Inferior parietal cortex (tissue), 1 donor: ENCODE results near the gene NTM.
"Not testable (repeated sequence)": the region's sequence is repeated elsewhere in the genome, so short reads cannot be mapped to it uniquely, and the experiment has no call there.

Experiments
- DNase-seq: peaks from one replicate; pipeline ENCODE4 v3.0.0-alpha.2; 2016; ENCODE audit errors: extremely low spot score

Gene NTM

GRCh38 chr11:132307309-132308020 is 937.0 kb downstream of the NTM start:
- DNase-seq = no peak

DNA sequence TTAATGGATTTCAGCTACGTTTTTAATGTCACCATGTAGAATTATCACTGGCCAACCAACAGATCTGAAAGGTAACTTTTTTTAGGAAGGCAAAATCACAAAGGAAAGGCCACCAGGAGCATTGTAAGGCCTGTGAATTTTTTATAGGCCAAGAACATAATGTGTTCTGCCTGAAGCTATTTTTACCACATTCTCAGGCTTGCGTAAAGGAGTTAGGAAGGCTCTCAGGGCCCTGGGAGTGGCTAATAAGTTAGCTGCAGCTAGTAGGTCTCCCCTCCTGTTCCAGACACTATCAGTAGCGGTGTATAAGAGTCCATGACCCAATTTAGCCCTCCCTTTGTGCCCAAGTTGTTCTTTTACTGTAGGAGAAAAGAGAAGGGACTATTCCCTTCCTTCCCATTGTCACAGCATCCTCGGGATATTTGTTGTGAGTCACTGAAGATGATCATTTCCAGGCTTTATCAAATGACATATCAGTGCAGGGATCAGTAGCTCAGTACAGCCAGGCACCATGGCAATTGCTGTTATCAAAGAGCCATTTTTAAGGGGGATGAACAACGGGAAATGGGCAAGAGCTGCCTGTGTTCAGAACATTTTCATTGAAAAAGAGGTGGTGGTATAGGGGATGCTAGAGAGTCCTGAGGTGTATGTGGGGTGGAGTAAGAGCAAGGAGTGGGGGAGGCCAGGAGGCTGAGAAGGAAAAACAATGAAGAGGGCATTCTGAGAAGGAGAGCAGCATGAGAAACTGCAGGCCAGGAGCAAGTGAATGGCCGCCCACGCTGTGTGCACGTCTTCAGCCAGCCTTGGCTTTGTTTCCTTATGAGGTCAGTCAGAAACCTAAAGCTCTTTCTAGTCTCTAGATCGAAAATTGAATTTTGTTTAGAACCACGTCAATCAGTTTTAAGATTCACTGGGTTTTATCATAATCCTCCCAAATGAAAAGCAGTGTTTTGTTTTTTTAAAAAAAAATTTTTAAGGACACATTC is 940.3 kb downstream of the NTM start:
- no peak for DNase-seq

- DNase-seq = no peak
These were observed 941.3 kb downstream of the NTM start for GRCh38 chr11:132311703-132312102.

DNA sequence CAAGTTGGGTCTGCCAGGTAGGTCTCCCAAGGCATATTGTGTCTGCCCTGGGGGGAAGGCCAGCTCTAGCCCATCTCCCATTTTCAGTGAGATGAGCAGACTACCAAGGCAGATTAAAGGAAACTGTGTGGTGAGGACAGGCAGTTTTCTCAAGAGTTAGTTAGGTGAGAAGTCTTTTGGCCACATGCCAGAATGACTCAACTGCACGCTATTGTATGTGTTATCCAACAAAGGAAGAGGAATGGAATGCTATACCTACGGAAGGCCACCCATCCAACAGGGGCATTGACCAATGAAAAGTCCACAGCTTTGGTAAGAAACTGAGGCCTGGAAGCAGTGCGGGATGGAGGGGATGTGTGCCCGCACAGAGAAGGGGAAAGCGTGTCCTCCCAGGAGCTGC is 941.7 kb downstream of the NTM start:
- DNase-seq = no peak

- DNase-seq = peak; percentile 66
These were observed 942.3 kb downstream of the NTM start for GRCh38 chr11:132312701-132313111.

- no peak for DNase-seq
These were observed 944.6 kb downstream of the NTM start for GRCh38 chr11:132314911-132315455.

DNA sequence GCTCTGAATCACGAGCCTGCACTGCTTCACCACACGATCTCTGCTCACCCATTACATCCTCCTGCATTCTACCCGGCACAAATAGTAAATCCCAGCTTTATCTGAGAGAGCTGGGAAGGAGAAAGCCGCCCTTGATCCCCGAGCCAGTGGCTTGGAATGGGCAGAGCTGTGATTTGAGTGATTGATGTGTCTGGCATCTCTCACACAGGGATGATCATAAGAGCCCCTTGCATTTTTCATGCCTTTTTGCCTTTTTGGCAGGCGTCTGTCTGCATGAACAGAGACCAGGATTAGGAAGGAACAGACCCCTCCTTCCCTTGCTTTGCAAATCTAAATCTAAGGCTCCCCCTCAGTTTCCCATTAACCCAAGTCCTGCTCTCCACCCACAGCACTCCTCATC is 945.3 kb downstream of the NTM start:
- DNase-seq = no peak

DNA sequence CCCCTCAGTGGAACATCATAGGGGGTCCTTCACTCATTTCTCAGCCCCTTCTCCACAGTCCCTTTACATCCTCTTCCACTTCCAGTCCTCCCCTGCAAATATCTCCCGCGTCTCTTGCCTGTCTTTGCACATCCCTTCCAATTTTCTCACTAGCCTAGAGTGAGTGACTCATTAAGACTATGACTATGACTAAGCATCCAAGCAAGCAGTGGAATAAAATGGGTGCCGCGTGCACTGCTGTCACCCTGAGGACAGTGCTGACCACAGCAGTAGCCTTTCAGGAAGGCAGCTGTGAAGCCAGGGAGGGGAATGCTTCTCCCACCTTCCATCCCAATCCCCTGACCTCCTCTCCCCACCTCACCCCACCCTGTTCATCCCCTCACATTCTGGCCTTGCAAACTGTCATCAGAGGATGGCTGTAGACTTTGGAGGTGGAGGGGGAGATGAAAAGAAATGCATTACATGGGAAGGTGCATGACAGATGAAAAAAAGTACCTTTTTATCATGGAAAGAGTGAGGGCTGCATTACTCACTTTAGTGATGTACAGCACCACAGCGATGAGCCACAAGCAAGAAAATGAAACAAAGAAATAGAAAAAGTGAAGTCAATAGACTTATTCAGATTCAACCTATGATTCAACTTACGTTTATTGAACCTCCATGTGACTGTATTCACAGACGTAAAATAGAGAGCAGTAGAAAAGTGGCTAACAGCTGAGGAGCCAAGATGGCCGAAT is 948.2 kb downstream of the NTM start:
- DNase-seq = peak; percentile 35

DNA sequence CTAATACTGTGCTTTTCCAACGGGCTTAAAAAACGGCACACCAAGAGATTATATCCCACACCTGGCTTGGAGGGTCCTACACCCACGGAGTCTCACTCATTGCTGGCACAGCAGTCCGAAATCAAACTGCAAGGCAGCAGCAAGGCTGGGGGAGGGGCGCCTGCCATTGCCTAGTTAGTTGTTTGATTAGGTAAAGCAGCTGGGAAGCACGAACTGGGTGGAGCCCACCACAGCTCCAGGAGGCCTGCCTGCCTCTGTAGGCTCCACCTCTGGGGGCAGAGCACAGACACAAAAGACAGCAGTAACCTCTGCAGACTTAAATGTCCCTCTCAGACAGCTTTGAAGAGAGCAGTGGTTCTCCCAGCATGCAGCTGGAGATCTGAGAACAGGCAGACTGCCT is 949.0 kb downstream of the NTM start:
- not testable (repeated sequence) for DNase-seq

GRCh38 chr11:132330515-132330914 is 960.1 kb downstream of the NTM start:
- no peak for DNase-seq

- no peak for DNase-seq
These were observed 962.1 kb downstream of the NTM start for GRCh38 chr11:132332521-132332920.

DNA sequence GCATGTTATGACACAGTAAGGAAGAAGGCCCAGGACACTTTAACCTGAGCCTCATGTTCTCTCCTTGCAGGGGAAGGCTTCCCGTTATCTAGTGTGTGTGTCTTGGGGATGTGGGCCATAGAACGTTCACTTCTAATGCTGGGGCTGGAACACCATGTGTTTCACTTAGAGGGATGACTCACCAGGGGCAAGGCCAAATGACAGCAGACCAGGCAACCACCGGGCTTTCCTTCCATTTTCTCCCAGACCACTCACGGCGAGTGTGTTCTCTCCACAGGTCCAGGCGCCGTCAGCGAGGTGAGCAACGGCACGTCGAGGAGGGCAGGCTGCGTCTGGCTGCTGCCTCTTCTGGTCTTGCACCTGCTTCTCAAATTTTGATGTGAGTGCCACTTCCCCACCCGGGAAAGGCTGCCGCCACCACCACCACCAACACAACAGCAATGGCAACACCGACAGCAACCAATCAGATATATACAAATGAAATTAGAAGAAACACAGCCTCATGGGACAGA is 964.4 kb downstream of the NTM start:
- DNase-seq = no peak

DNA sequence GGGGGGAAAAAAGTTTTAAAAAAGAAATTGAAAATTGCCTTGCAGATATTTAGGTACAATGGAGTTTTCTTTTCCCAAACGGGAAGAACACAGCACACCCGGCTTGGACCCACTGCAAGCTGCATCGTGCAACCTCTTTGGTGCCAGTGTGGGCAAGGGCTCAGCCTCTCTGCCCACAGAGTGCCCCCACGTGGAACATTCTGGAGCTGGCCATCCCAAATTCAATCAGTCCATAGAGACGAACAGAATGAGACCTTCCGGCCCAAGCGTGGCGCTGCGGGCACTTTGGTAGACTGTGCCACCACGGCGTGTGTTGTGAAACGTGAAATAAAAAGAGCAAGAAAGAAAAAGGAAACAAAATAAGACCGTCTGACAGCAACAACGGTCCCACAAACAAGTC is 964.9 kb downstream of the NTM start:
- DNase-seq = no peak

GRCh38 chr11:132336781-132337535 is 966.5 kb downstream of the NTM start:
- DNase-seq = no peak

GRCh38 chr11:132337819-132338416 is 967.5 kb downstream of the NTM start:
- no peak for DNase-seq

GRCh38 chr11:132342408-132342807 is 972.0 kb downstream of the NTM start:
- no peak for DNase-seq

- DNase-seq = no peak
These were observed 973.2 kb downstream of the NTM start for GRCh38 chr11:132343445-132344175.

DNA sequence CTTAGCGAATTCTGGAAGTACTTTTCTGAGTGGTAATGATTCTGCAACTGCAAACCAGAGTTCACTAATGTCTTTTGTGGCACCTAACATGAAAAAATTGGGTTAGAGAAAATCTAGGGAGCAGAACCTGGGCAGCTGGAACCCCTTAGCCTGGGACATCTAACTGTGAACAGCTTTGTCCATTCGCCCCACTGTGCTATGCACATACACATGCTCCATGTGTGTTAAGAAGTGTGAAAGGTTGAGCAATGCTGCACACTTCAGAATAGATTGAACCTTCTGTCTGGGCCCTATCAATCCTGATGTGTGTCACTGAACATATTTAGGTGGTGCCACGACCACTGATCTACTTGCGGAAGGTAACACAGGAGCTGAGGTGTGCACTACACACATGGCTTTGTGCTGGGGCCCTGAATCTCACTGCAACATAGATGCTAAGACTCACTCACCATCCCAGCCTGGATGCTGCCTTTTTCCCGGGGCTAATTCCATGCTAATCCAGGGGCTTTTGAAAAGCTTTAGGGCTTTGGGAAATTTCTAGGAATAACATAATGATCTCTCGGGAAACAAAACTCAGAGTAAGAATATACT is 976.2 kb downstream of the NTM start:
- no peak for DNase-seq
